Activated T-cell treated with anti-CD3 and anti-CD28 coated beads, Interleukin-2, amount 50 U/mL, for 48 hours (primary cell): ENCODE measurements around the gene TLE6.
"Not testable (repeated sequence)": the region's sequence is repeated elsewhere in the genome, so short reads cannot be mapped to it uniquely, and the experiment has no call there.

Experiments
- DNase-seq, 2 experiments: peaks; one replicate each; pipeline ENCODE4 v3.0.0-alpha.2; 2020

Gene TLE6

DNA sequence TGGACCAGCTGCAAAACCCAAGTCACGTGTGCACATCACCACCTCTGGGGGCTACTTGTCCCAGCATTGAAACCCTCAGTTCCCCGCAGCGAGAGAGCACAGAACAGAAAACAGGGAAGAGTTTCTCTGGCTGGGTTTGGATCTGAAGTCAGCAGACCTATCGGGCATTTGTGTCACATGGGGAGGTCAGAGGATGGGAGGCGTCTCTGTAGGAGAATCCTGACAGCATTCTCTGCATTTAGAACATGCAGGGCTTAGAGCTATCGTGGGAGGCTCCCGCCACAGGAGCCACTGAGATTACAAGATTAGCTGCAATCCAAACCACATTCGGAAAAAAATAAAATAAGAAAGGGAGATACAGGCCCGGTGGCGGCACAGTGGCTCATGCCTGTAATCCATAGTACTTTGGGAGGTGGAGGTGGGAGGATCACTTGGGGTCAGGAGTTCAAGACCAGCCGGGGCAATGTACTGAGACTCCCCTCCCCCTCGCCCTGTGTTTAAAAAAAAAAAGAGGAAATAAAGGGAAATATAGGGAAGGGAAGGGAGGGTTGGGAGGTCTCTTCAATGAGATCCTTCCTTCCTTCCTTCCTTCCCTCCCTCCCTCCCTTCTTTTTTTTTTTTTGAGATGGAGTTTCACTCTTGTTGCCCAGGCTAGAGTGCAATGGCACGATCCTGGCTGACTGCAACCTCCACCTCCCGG lies 2.9 kb upstream of the TLE6 start:
- peak; percentile 30 to 39 for DNase-seq

DNA sequence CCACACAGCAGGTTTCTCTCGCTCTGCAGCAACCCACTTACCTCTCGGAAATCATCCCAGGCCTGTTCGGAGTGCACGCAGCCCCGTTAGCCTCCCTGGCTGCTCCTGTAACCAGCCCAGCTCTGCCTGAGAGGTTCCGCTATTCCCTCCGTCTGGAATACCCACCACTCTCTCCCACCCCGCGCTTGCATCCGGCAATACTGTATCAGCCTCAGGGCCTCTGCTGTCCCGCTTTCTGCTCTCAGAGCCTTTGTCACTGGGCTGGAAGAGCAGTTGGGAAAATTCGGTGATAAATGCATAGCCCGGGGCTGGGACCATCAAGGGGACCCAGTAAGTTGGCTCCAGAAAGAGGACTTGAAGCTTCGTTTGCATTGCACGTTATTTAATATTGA lies 759 bp upstream of the TLE6 start:
- peak in 1 of 2 experiments; percentile 19 for DNase-seq

DNA sequence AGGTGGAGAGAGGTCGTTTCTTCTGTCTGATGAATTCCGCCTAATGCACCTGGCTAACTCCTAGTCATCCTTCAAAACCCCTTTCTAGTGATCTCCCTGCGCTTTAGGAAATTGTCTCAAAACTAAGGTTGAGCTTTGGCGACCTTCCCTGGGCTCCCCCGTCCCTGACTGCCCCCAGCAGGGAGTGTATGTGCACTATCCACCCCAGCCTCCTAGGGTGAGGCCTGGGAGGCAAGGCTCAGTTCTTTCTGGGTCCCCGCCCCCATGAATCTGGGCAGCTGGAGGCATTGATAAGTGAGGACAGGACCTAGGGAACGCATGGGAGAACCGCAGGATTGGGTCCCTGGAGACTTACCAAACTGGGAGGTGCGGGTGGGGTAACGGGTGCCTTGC lies 378 bp downstream of the TLE6 start:
- peak in 1 of 2 experiments; percentile 30 for DNase-seq

DNA sequence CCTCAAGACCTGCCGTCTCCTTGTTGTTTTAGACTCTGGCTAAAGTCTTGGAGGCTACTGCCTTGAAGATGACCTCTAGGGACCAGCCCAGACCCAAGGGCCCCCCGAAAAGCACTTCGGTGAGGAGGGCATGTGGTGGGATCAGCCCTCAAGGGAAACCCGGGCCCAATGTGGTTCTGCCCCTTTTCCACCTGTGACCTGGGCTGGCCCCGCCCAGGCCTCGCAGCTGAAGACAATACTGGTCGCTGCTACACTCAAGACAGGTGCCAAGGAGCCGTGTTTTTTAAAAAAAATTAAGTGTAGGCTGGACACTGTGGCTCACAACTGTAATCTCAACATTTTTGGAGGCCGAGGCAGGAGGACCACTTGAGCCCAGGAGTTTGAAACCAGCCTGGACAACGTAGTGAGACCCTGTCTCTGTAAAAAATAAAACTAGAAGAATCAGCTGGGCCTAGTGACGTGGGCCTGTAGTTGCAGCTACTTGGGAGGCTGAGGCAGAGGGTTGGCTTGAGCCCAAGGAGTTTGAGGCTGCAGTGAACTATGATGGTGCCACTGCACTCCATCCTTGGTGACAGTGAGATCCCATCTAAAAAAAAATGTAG lies 903 bp downstream of the TLE6 start:
- no peak for DNase-seq

DNA sequence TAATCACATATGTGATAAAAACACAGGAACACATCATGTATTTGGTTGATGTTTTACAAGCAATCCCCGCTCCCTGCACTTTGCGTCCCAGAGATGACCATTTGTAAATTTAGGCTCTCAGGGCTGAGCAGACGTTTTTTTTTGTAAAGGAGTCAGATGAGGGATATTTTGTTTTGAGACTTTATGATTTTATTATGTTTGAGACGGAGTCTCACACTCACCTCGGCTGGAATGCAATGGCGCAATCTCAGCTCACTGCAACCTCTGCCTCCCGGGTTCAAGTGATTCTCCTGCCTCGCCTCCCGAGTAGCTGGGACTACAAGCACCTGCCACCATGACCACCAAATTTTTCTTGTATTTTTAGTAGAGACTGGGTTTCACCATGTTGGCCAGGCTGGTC lies 1.4 kb downstream of the TLE6 start:
- no peak for DNase-seq

DNA sequence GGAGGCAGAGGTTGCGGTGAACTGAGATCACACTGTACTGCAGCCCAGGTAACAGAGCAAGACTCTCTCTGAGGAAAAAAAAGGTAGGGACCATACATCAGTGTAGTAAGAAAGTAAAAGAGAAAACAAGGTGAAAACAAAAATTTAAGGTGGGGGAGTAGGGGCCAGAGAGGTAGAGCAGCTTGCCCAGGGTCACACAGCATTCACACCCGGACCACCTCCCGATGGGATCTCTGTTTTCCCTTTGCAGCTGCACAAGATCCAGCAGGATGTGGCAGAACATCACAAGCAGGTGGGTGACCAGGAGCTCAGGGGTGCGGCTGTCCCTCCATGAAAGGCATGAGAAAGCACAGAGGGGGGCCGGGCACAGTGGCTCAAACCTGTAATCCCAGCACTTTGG lies 4.5 kb downstream of the TLE6 start:
- DNase-seq, result no peak

DNA sequence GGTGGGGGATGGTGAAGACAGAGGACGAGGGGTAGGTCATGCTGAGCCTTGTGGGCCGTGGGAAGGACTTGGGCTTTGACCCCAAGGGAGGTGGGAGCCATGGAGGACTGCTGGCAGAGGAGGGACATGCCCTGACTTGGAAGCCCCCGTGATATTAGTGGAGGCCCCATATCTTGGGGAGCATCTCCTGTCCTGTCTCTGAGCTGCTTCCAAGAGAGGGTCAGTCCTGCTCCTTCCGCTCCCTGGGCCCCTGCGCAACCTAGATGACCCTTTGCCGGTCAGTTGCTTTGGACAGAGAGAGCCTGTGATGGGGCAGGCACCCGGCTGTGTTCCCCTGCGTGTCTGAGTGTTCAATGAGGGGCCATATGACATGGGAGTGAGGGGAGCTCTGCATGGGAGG lies 5.2 kb downstream of the TLE6 start:
- DNase-seq, result no peak

DNA sequence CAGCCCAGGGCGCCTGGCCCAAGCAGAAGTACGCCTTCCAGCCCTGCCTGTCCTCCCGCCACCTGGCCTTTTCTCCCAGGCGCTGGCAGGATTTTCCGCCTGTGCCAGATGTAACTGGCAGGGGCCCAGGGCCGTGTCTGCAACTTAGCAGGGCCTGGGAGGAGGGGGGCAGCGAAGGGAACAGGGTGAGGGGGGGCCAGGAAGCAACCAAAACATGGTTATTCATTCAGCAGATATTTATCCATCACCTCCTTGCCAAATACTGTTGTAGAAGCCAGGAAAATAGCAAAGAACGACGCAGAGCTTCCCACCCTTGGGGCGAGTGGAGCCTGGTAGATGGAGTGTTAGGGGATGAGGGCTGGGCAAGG lies 5.6 kb downstream of the TLE6 start:
- no peak for DNase-seq

DNA sequence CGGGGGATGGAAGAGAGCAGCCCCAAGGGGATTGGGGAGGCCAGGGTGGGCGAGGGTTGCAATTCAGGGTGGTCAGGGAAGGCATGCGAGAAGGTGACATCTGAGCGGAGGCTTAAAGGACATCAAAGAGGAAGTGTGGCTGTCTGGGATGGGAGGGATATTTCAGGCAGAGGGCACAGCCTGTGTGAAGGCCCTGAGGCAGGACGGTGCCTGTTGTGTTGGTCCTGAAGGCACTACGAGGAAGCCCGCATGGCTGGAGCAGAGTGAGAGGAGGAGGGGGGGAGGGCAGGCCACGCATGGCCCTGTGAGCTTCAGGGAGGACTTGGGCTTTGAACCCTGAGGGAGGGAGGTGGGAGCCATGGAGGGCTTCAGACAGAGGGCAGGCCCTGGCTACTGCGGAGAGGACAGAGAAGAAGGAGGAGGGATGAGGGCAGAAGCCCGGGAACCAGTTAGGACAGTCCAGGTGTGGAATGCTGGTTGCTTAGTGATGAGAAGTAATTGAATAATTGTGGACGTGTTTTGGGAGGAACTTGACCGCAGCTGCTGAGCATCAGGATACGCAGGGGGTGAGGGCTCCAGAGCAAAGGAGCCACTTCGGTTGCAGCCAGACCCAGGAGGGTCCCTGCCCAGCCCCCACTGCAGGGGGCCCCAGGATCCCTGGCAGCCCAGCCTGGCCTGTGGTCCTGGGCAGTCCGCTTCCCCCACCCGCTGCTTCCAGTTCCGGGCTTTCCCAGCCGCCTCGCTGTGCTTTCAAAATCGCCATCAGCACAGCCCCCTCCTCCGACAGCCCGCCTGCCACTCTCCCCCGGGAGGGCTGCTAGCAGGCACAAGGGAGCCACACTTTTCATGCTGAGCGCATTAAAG lies 6.2 kb downstream of the TLE6 start:
- DNase-seq, result no peak

DNA sequence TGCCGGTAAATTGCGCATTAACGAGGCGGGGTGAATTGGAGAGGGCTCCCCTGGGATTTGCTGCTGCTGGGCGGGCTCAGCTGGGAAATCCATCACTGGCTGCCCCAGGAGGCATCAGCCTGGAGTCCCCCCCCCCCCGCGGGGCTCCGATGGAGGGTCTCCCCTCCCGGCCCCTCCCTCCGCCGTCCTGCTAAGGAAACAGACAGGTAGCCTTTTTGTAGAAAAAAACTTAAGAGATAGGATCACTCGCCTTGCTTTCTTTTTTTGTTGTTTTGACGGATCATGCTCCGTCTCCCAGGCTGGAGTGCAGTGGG lies 6.8 kb downstream of the TLE6 start:
- no peak for DNase-seq

DNA sequence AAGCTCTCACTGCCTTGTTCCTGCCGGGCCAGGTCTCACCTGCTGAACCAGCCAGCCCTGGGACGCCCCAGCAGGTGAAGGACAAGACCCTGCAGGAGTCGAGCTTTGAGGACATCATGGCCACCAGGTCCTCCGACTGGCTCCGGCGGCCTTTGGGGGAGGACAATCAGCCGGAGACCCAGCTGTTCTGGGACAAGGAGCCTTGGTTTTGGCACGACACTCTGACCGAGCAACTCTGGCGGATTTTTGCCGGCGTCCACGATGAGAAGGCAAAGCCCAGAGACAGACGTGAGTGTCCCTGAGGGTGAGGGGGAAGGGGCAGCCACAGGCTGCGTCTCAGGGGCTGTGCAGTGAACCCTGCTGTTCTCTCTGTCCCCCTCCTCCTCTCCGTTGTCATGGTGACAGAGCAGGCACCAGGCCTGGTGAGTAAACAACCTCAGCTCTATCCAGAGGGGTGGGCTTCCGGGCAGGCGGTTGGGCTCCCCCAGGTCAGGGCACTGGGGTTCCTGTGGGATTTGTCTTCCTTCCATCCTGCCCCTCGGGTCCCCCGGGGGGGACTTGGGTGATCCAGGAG lies 9.7 kb downstream of the TLE6 start:
- DNase-seq, result no peak

DNA sequence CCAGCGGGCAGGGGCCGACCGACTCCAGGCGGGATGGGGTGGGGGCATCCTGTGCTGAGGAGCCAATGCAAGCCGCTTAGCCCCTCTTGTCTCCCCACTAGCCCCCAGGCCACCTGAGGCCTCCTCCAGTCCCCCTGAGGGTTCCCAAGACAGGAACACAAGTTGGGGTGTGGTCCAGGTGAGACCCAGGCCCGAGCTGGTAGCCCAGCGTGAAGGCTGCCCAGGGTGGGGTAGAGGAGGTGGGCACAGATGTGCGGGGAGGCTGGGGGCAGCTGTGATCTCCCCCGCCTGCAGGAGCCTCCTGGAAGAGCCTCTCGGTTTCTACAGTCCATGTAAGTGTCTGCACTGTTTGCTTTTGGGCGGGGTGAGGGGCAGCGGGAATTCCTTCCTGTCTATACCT lies 10.4 kb downstream of the TLE6 start:
- no peak for DNase-seq

DNA sequence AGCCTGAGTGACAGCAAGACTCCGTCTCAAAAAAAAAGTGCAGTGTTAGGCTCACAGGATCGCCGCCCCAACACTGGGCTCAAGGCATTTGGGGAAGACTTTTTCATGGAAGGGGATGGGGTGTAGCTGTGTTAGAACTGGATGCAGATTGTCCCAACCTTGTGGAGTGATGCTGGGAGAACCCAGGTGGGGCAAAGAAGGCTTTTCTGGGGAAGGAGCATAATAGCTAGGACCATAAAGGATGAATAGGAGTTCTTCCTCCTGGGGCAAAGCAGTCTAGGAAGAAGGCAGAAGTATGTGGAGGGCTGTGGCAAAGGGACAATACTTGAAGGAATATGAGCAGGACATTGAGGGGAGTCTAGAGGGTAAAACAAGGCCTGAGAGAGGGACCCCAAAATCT lies 11.2 kb downstream of the TLE6 start:
- no peak for DNase-seq

DNA sequence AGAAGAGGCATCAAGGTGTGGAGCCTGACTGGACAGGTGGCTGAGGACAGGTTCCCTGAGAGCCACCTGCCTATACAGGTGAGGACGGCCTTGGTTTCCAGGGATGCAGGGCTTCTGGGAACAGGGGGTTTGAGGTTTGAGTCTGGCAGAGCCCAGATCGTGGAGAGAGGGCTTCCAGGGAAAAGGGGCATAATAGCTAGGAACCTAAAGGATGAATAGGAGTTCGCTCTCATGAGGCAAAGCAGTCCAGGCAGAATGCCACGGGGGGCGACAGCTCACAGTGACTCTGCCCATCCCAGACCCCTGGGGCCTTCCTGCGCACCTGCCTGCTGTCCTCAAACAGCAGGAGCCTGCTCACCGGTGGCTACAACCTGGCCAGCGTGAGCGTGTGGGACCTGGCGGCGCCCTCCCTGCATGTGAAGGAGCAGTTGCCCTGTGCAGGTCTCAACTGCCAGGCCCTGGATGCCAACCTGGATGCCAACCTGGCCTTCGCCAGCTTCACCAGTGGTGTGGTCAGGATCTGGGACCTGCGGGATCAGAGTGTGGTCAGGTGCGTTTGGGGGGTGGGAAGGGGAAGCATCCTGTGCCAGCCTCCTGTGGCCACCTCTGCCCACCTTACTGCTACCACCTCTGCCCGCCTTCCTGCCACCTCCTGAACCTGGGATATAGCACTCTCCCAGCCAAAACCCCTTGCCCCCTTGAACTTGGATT lies 12.0 kb downstream of the TLE6 start:
- DNase-seq, result no peak

DNA sequence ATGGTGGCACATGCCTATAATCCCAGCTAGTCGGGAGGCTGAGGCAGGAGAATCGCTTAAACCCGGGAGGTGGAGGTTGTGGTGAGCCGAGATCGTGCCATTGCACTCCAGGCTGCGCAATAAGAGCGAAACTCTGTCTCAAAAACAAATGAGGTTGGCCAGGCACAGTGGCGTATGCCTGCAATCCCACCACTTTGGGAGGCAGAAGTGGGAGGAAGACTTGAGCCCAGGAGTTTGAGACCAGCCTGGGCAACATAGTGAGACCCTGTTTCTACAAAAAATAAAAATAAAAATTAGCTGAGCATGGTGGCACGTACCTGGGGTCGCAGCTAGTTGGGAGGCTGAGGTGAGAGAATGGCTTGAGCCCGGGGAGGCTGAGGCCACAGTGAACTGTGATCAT lies 15.0 kb downstream of the TLE6 start:
- DNase-seq, result not testable (repeated sequence)

DNA sequence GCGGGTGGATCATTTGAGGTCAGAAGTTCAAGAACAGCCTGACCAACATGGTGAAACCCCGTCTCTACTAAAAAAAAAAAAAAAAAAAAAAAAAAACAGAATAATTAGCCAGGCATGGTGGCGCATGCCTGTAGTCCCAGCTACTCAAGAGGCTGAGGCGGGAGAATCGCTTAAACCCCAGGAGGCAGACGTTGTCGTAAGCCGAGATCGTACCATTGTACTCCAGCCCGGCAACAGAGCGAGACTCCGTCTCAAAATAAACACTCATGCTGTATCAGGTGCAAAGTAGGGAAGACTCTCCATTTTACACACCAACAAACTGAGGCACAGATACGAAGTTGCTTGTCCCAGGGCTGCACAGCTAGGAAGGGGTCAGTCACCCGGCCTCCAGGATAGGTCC lies 15.6 kb downstream of the TLE6 start:
- DNase-seq, result no peak

DNA sequence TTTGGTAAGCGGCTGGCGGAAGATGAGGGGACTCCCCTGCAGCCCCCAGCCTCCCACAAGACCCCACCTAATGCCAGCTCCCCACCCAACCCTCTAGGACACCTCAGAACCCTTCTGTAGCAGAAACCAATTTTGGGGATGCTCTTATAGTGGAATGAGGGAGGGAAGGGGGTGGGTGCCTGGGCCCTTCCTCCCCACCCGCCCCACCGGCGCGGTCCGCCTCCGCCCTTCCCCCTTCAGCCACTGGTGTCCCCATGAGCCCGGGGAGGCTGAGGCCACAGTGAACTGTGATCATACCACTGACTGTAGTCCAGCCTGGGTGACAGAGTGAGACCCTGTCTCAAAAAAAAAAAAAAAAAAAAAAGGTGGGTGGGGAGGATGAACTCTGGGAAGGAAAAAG lies 16.2 kb downstream of the TLE6 start:
- no peak for DNase-seq

DNA sequence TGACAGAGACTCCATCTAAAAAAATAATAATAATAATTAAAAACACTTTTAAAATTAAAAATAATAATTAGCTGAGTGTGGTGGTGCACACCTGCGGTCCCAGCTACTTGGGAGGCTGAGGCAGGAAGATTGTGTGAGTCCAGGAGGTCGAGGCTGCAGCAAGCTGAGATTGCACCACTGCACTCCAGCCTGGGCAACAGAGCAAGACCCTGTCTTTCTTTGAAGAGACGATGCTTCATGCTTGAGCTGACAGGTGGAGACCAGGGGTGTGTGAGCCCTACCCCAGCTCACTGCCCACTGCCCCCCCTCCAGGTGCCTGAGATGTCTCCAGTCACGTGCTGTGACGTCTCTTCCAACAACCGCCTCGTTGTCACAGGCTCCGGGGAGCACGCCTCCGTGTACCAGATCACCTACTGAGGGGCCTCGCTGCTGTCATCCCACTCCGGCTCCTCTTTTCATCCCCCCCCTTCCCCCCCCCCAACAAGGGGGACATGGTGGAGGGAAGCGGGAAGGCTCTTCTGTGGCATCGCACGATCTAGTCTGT lies 17.3 kb downstream of the TLE6 start:
- DNase-seq, result no peak

DNA sequence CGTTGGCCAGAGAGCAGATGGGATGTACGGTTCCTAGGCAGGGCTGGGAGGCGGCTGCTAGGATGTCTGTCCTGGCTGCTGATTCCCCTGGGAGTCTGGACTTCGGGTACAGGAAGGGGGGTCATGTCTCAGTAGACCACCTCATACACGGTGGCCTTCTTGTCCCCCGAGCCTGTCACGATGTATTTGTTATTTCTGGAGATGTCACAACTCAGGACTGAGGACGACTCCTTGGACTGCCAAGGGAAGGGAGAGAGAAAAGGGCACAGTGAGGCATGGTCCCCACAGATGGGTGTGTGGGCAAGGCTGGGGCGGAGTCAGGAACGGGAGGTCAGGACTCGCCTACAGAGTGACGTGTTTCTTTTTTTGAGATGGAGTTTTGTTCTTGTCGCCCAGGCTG lies 20.4 kb downstream of the TLE6 start:
- DNase-seq, result no peak

DNA sequence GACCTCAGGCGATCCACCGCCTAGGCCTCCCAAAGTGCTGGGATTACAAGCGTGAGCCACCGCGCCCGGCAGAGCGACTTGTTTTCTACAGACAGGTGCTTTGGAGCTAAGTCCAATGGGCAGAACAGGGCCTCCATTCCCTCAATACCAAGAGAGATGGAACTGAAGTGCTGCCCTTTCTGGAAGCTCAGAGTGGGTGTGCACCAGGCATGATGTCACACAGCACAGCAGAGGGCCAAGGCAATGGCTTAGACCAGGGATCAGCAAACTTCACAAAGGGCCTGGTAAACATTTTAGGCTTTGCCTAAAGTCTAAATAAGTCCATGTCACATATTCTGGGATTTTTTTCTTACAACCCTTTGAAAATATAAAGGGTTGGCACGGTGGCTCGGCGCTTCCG lies 21.3 kb downstream of the TLE6 start:
- DNase-seq, result no peak

DNA sequence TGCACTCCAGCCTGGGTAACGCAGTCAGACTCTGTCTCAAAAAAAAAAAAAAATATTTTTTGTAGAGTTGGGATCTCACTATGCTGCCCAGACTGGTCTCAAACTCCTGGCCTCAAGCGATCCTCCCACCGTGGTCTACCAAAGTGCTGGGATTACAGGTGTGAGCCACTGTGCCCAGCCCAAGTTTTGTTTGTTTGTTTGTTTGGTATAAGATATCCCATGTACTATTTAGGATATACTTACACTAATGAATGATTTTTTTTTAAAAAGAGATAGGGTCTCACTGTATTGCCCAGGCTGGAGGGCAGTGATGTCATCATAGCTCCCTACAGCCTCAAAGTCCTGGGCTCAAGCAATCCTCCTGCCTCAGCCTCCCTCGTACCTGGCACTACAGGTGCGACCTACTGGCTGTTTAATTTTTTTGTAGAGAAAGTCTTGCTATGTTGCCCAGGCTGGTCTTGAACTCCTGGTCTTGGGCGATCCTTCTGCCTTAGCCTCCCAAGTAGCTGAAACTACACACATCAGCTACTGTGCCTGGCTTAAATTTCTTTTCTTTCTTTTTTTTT lies 24.0 kb downstream of the TLE6 start:
- no peak for DNase-seq

DNA sequence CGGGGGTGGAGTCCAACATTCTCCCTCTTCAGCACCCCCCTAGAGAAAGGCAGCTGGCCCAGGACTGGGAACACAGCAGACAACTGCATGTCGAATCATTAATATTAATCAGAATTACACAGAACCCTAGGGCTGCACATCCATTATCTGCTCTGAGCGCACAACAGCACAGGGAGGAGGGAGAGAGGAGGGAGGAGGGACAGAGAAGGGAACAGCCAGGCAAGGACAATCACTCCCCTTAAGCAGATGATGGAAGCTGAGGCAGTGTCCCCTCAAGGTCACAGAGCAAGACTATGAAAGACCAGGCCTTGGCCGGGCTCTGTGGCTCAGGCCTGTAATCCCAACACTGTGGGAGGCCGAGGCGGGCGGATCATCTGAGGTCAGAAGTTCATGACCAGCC lies 25.7 kb downstream of the TLE6 start:
- no peak for DNase-seq

DNA sequence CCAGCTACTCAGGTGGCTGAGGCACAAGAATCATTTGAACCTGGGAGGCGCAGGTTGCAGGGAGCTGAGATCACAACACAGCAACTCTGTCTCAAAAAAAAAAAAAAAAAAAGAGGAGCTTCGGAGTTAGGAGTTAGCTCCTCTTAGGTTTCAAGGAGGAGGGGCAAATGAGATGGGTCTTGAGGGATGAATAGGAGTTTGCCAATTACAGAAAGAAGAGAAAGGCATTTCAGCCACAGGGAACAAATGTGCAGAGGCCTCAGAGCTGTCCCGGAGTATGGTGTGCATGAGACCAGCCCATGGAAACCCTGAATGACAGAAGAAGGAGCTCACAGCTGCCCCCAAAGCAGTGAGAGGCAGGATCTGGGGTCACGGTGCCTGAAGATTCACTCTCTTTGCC lies 27.2 kb downstream of the TLE6 start:
- DNase-seq, result no peak
